Measurements from ENCODE around the gene FEV.

Gene FEV

GRCh38 chr2:218985021-218985324 is at the start of gene FEV:
Gene FEV (minus strand): TSS chr2:218985184. CDS start chr2:218985075, 109 bp downstream.
- DNase-seq (ENCODE audit: low read depth): no peak

GRCh38 chr2:219032051-219032745 is 47.2 kb upstream of the FEV start:
- DNase-seq (ENCODE audit: low read depth): no peak

GRCh38 chr2:219031005-219031738 is 46.2 kb upstream of the FEV start:
- DNase-seq (ENCODE audit: low read depth): no peak

GRCh38 chr2:219030177-219030940 is 45.4 kb upstream of the FEV start:
- DNase-seq (ENCODE audit: low read depth): no peak

GRCh38 chr2:219029829-219030165 is 44.8 kb upstream of the FEV start:
- DNase-seq (ENCODE audit: low read depth): peak; percentile 53

GRCh38 chr2:219028996-219029828 is 44.2 kb upstream of the FEV start:
- no peak for DNase-seq (ENCODE audit: low read depth)

- no peak for DNase-seq (ENCODE audit: low read depth)
These were observed 43.2 kb upstream of the FEV start for GRCh38 chr2:219028141-219028540.

GRCh38 chr2:219027511-219028055 is 42.6 kb upstream of the FEV start:
- DNase-seq (ENCODE audit: low read depth): no peak

- no peak for DNase-seq (ENCODE audit: low read depth)
These were observed 42.0 kb upstream of the FEV start for GRCh38 chr2:219026946-219027345.

- DNase-seq (ENCODE audit: low read depth): no peak
These were observed 40.9 kb upstream of the FEV start for GRCh38 chr2:219025637-219026585.

- DNase-seq (ENCODE audit: low read depth): no peak
These were observed 39.1 kb upstream of the FEV start for GRCh38 chr2:219024059-219024458.

GRCh38 chr2:219023045-219023605 is 38.1 kb upstream of the FEV start:
- DNase-seq (ENCODE audit: low read depth): no peak

- DNase-seq (ENCODE audit: low read depth): no peak
These were observed 37.6 kb upstream of the FEV start for GRCh38 chr2:219022616-219023015.

GRCh38 chr2:219022041-219022440 is 37.1 kb upstream of the FEV start:
- DNase-seq (ENCODE audit: low read depth): no peak

GRCh38 chr2:219021591-219021990 is 36.6 kb upstream of the FEV start:
- DNase-seq (ENCODE audit: low read depth): no peak

GRCh38 chr2:219020604-219021365 is 35.8 kb upstream of the FEV start:
- DNase-seq (ENCODE audit: low read depth): peak; percentile 15

GRCh38 chr2:219019436-219019835 is 34.5 kb upstream of the FEV start:
- no peak for DNase-seq (ENCODE audit: low read depth)

- DNase-seq (ENCODE audit: low read depth): no peak
These were observed 33.7 kb upstream of the FEV start for GRCh38 chr2:219018726-219019125.

GRCh38 chr2:219018286-219018685 is 33.3 kb upstream of the FEV start:
- DNase-seq (ENCODE audit: low read depth): no peak

Data from fibroblast of gingiva (primary cell).